Measurements from ENCODE around the gene FKBP3. TPM values are rescaled to one million over a fixed set of nuclear protein-coding genes. Genes with fewer than 3 reads are reported as not detected.
A peak's percentile ranks its signal among the peaks of the same experiment; 100 is the strongest.

FKBP3 gene
- total and polyA plus RNA-seq, 2 of the 13 experiments (the other 11 are each of a cell fraction or from before 2014, with no cell fraction given), result 57.0 to 87.6 TPM

DNA sequence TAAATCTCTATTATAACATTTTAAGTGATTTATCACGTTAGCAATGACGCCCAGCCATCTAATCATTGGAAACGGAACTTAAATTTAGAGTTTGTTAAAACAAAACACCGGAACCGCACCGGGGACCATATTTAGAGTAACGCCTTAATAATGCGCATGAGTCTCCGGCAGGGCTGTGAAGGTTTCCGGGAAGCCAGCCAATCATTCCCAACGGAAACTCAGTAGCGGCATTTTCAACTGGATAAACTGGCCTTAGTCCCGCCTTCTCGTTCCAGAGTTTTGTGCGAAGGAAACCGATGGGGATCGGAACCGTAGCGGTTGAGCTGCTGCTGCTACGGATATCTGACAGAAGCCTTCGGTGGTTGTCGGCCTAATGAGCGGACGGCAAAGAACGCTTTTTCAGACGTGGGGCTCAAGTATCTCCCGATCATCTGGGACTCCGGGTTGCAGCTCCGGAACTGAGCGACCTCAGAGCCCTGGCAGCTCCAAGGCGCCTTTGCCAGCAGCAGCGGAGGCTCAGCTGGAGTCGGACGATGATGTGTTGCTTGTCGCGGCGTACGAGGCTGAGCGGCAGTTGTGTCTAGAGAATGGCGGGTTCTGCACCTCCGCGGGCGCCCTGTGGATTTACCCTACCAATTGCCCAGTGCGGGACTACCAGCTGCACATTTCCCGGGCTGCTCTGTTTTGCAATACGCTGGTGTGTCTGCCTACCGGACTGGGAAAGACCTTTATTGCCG lies 1.5 kb upstream of the FKBP3 start, which contains the start of gene FANCM (continued):
- peak; percentile 69; the same call in 1 of the 2 replicates for TF ChIP-seq SRY (CRISPR knock-in tag; IDR thresholded peaks at IDR 0.05)
- peak; percentile 95 for TF ChIP-seq GABPB1 (CRISPR knock-in tag; IDR thresholded peaks at IDR 0.05)
- no peak for TF ChIP-seq PBX2 (CRISPR knock-in tag; IDR thresholded peaks at IDR 0.05)
- TF ChIP-seq ZNF773 (CRISPR knock-in tag; IDR thresholded peaks at IDR 0.05; ENCODE audit: borderline replicate concordance), result no peak
- TF ChIP-seq, protein P1, sequence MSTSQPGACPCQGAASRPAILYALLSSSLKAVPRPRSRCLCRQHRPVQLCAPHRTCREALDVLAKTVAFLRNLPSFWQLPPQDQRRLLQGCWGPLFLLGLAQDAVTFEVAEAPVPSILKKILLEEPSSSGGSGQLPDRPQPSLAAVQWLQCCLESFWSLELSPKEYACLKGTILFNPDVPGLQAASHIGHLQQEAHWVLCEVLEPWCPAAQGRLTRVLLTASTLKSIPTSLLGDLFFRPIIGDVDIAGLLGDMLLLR (CRISPR knock-in tag; IDR thresholded peaks at IDR 0.05), result no peak
- no peak for TF ChIP-seq CHCHD3 (CRISPR knock-in tag; IDR thresholded peaks at IDR 0.05)
- TF ChIP-seq HMGXB4 (CRISPR knock-in tag; IDR thresholded peaks at IDR 0.05; ENCODE audit: borderline replicate concordance in 1 of 2, low read depth in 1 of 2), result no peak
- TF ChIP-seq, protein P2, sequence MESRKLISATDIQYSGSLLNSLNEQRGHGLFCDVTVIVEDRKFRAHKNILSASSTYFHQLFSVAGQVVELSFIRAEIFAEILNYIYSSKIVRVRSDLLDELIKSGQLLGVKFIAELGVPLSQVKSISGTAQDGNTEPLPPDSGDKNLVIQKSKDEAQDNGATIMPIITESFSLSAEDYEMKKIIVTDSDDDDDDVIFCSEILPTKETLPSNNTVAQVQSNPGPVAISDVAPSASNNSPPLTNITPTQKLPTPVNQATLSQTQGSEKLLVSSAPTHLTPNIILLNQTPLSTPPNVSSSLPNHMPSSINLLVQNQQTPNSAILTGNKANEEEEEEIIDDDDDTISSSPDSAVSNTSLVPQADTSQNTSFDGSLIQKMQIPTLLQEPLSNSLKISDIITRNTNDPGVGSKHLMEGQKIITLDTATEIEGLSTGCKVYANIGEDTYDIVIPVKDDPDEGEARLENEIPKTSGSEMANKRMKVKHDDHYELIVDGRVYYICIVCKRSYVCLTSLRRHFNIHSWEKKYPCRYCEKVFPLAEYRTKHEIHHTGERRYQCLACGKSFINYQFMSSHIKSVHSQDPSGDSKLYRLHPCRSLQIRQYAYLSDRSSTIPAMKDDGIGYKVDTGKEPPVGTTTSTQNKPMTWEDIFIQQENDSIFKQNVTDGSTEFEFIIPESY (CRISPR knock-in tag; IDR thresholded peaks at IDR 0.05), result no peak
- peak; percentile 56; the same call in 1 of the 2 replicates for TF ChIP-seq ZNF777 (CRISPR knock-in tag; IDR thresholded peaks at IDR 0.05)
- 0 out of 2 replicates have a peak, but pooled peaks have one; percentile 32 for TF ChIP-seq ARID5B (CRISPR knock-in tag; IDR thresholded peaks at IDR 0.05)
- TF ChIP-seq ZNF205 (CRISPR knock-in tag; IDR thresholded peaks at IDR 0.05), result no peak
- TF ChIP-seq ETV5 (CRISPR knock-in tag; IDR thresholded peaks at IDR 0.05; ENCODE audit: borderline replicate concordance), result peak; percentile 68; the same call in 1 of the 2 replicates
- peak; percentile 67 for TF ChIP-seq ZNF687 (CRISPR knock-in tag; IDR thresholded peaks at IDR 0.05)
